OCI-LY7 (cell line): ENCODE results near the gene CCDC47. TPM values are rescaled to one million over a fixed set of nuclear protein-coding genes. Genes with fewer than 3 reads are reported as not detected.
A peak's percentile ranks its signal among the peaks of the same experiment; 100 is the strongest.
"Not testable (repeated sequence)": the region's sequence is repeated elsewhere in the genome, so short reads cannot be mapped to it uniquely, and the experiment has no call there.

ENCODE experiments used
- BruUV-seq: library from RNA; stranded (reverse); fragments of 400-500 nt; replicated peaks from 2 replicates; lab custom pipeline; 2021; lab: Mats Ljungman, UMichigan
- CTCF ChIA-PET: fragments of 300-600 bp; sonication (Branson Sonifier 250); formaldehyde crosslinking; loops from one replicate; lab custom pipeline; 2022; ENCODE audit warnings: antibody characterized with exemption; ENCODE audit not compliant: unreplicated experiment; lab: Charles Lee
- POLR2A ChIA-PET: fragments of 300-600 bp; sonication (Branson Sonifier 250); formaldehyde crosslinking; loops from one replicate; lab custom pipeline; 2022; ENCODE audit warnings: antibody characterized with exemption; lab: Charles Lee
- DNase-seq: peaks from one replicate; pipeline ENCODE4 v3.0.0-alpha.2; 2015; ENCODE audit warnings: low spot score
- H2AFZ ChIP-seq: fragments of 200-600 bp; sonication (generic), shearing (Covaris generic); 2 replicates; pipeline ENCODE4 v1.6.1; 2014; ENCODE audit warnings: mild to moderate bottlenecking, antibody characterized with exemption, low read length, moderate library complexity
- H3K27ac ChIP-seq: fragments of 200-600 bp; sonication (generic); 2 replicates; pipeline ENCODE4 v1.5.1; 2014; ENCODE audit warnings: mixed run types, low read depth, mild to moderate bottlenecking, moderate library complexity, low read length, inconsistent platforms; ENCODE audit not compliant: poor library complexity, severe bottlenecking
- H3K36me3 ChIP-seq: fragments of 200-600 bp; sonication (generic); 2 replicates; pipeline ENCODE4 v1.6.1; 2014; ENCODE audit warnings: mild to moderate bottlenecking, antibody characterized with exemption, low read length, moderate library complexity, mixed read lengths; ENCODE audit not compliant: insufficient read depth
- H3K4me1 ChIP-seq: fragments of 200-600 bp; sonication (generic); 2 replicates; pipeline ENCODE4 v1.5.1; 2014; ENCODE audit warnings: mild to moderate bottlenecking, low read length; ENCODE audit not compliant: insufficient read depth, poor library complexity, severe bottlenecking
- H3K4me2 ChIP-seq: fragments of 200-600 bp; sonication (generic); 2 replicates; pipeline ENCODE4 v1.6.1; 2014; ENCODE audit warnings: mild to moderate bottlenecking, low read length
- H3K4me3 ChIP-seq: fragments of 200-600 bp; sonication (generic); 2 replicates; pipeline ENCODE4 v1.5.1; 2014; ENCODE audit warnings: mild to moderate bottlenecking, low read depth, low read length; ENCODE audit not compliant: poor library complexity, severe bottlenecking
- H3K79me2 ChIP-seq: fragments of 200-600 bp; sonication (generic); 2 replicates; pipeline ENCODE4 v1.6.1; 2016; ENCODE audit warnings: low read depth, mild to moderate bottlenecking, low read length, moderate library complexity, mixed read lengths; ENCODE audit not compliant: insufficient read depth
- H3K9me2 ChIP-seq: fragments of 200-600 bp; sonication (generic); 2 replicates; pipeline ENCODE4 v1.6.1; 2016; ENCODE audit warnings: mild to moderate bottlenecking, low read length, mixed read lengths; ENCODE audit not compliant: insufficient read depth
- H3K9me3 ChIP-seq: fragments of 200-600 bp; sonication (generic); 2 replicates; pipeline ENCODE4 v1.6.1; 2014; ENCODE audit warnings: mild to moderate bottlenecking, mixed run types, low read length, mixed read lengths
- H4K20me1 ChIP-seq: fragments of 200-600 bp; sonication (generic); 2 replicates; pipeline ENCODE4 v1.6.1; 2014; ENCODE audit warnings: mild to moderate bottlenecking, antibody characterized with exemption, low read length, moderate library complexity, mixed read lengths; ENCODE audit not compliant: insufficient read depth
- EZH2phosphoT487 ChIP-seq: fragments of 200-600 bp; sonication (generic); IDR thresholded peaks from 2 replicates; pipeline ENCODE4 v1.6.1; 2018; ENCODE audit warnings: low read depth, borderline replicate concordance, mild to moderate bottlenecking, mixed run types, antibody characterized with exemption, low read length, moderate library complexity, mixed read lengths
- intact Hi-C: fragments of 100-400 bp; cut with micrococcal nuclease; formaldehyde crosslinking; loops from one replicate; pipeline ENCODE4 v1.10.0; 2022; ENCODE audit not compliant: unreplicated experiment
- total RNA-seq, 2 experiments: library from RNA; depleted of rRNA in 1 of 2; stranded (reverse); fragments of >200 nt in 1 of 2; shearing (Covaris generic) in 1 of 2; gene quantifications; 2 replicates each; pipeline ENCODE4 v1.2.3, GENCODE V29; 2014 to 2022
- TF ChIP-seq, protein P1 (sequence below): fragments of 200-600 bp; sonication (generic); conservative IDR thresholded peaks from 2 replicates; pipeline ENCODE4 v1.5.1; 2014; ENCODE audit warnings: mild to moderate bottlenecking, antibody characterized with exemption, low read length, moderate library complexity, mixed read lengths

CCDC47 gene
- total RNA-seq, 2 experiments from 2014 or later = 27.5 to 50.3 TPM

DNA sequence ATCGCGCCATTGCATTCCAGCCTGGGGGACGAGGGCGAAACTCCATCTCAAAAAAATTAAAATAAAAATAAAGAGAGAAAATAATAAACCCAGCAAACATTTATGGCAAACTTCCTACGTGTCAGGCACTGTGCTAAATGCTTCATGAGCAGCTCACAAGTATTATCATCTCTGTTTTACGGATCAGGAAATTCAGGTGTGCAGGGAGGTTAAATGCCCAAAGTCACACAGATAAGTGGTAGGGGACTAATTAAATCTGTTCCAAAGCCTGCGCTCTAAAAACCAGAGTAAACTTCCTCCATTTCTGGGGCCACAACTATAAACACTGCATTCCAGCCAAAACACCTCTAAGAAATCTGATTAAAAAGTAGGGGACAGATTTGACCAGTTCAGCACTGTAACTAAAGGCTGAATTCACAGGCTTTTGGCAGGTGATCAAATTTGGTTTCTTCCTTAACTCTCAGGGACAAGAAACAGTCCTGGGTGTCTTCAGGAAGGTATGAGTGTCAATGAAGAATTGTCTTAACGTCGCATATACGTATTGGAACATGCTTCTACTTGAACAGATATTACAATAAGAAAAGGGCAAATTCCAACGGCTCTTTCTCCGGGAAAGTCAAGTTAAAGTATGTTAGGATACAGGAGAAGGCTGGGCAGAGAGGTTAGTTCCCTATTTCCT, 32.8 kb downstream of the CCDC47 start:
- no peak for TF ChIP-seq EZH2phosphoT487
- TF ChIP-seq, protein P1, sequence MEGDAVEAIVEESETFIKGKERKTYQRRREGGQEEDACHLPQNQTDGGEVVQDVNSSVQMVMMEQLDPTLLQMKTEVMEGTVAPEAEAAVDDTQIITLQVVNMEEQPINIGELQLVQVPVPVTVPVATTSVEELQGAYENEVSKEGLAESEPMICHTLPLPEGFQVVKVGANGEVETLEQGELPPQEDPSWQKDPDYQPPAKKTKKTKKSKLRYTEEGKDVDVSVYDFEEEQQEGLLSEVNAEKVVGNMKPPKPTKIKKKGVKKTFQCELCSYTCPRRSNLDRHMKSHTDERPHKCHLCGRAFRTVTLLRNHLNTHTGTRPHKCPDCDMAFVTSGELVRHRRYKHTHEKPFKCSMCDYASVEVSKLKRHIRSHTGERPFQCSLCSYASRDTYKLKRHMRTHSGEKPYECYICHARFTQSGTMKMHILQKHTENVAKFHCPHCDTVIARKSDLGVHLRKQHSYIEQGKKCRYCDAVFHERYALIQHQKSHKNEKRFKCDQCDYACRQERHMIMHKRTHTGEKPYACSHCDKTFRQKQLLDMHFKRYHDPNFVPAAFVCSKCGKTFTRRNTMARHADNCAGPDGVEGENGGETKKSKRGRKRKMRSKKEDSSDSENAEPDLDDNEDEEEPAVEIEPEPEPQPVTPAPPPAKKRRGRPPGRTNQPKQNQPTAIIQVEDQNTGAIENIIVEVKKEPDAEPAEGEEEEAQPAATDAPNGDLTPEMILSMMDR = no peak
- CTCF ChIA-PET = no interaction called here

DNA sequence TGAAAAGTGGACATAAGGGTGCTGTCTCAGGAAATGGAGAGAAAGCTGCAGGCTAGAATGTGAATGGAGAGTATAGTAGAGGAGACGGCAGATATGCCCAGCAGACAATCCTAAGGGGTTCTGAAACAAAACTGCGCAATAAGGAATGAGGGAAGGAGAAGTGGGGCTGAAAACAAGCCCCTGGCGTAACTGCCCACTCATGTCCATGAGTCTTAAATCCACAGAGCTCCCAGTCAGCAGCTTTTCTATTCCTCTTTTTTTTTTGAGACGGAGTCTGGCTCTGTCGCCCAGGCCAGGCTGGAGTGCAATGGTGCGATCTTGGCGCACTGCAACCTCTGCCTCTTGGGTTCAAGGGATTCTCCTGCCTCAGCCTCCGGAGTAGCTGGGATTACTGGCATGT, 37.7 kb downstream of the CCDC47 start:
- H3K9me3 ChIP-seq = no peaks in the 10 kb centered on the region
- H3K4me3 ChIP-seq = no peak overlapping the region
- no peak for DNase-seq
- no peak overlapping the region for H3K27ac ChIP-seq
- TF ChIP-seq, protein P1 = no peak
- no peak for TF ChIP-seq EZH2phosphoT487
- peaks cover 14% of the 10 kb centered on the region for H3K4me1 ChIP-seq
- H3K4me2 ChIP-seq = no peak overlapping the region
- H2AFZ ChIP-seq = no peak overlapping the region
- H3K9me2 ChIP-seq = no peaks in the 10 kb centered on the region
- peaks cover 17% of the 10 kb centered on the region; the same call in 1 of the 2 replicates for H3K36me3 ChIP-seq
- CTCF ChIA-PET = no interaction called here
- POLR2A ChIA-PET = interaction anchor here (0.7 to 1.1 kb wide), 2 partner anchors 17 to 38 kb away, joined by 3 to 5 read pairs; partner anchors contain the start of genes CCDC47 and DDX42
- intact Hi-C loops = no loop called here
- H4K20me1 ChIP-seq = no peaks in the 10 kb centered on the region; the same call in 1 of the 2 replicates
- peaks cover 22% of the 10 kb centered on the region for H3K79me2 ChIP-seq
- BruUV-seq = no TSS peak

More for the DNA sequence above, 32.8 kb downstream of the CCDC47 start:
- Histone ChIP-seq H3K27ac (peak overlapping the region; percentile 98), H3K36me3 (peaks cover 19% of the 10 kb centered on the region; the same call in 1 of the 2 replicates), H2AFZ (peak overlapping the region; percentile 70; the same call in 1 of the 2 replicates), H4K20me1 (0 out of 2 replicates have a peak, but pooled peaks cover under 1% of the 10 kb centered on the region), H3K9me3 (no peaks in the 10 kb centered on the region), H3K4me1 (peaks cover 52% of the 10 kb centered on the region), H3K4me2 (peak overlapping the region; percentile 98), H3K9me2 (no peaks in the 10 kb centered on the region), H3K79me2 (peaks cover 28% of the 10 kb centered on the region), H3K4me3 (peak overlapping the region; percentile 98)
- peak; percentile 31 for DNase-seq
- BruUV-seq = TSS peak; percentile 67
- POLR2A ChIA-PET = interaction anchor here (0.7 to 1.7 kb wide), 4 partner anchors 11 to 40 kb away, joined by 3 to 8 read pairs (median 4); no protein-coding TSS in a partner anchor
- intact Hi-C loops = loop anchor here (1.0 to 10.0 kb wide), 7 partner anchors 33 to 404 kb away; partner anchors contain the start of genes CCDC47, FTSJ3, MAP3K3 and PSMC5

DNA sequence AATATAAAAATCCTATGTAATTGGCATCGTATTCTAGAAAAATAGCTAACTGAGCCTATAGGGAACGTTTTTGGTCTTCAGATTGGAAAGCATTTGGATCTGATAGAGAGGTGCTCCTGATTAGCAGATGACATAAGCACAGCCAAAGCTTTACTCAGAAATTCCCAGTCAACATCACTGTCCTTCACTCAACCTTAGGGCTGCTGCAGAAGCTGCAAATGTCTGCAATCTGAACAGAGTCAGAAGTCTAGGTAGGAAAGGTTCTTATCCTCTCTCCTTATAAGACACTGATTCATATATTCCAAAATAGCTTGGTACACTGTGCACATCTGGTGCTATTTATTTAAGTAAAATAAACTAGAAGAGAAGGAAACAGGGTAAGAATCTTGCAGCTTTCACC, 51.0 kb downstream of the CCDC47 start:
- Histone ChIP-seq H3K79me2 (no peaks in the 10 kb centered on the region), H3K36me3 (peaks cover 42% of the 10 kb centered on the region), H2AFZ (no peak overlapping the region), H3K4me1 (no peaks in the 10 kb centered on the region), H3K9me2 (no peaks in the 10 kb centered on the region), H3K9me3 (no peaks in the 10 kb centered on the region), H4K20me1 (no peaks in the 10 kb centered on the region), H3K27ac (no peak overlapping the region), H3K4me3 (no peak overlapping the region), H3K4me2 (no peak overlapping the region)
- TSS peak; percentile 9 for BruUV-seq
- ChIA-PET POLR2A (interaction anchor here (0.7 to 1.0 kb wide), 2 partner anchors 10 to 88 kb away, joined by 3 to 4 read pairs; no protein-coding TSS in a partner anchor), CTCF (no interaction called here)
- intact Hi-C loops = no loop called here
- TF ChIP-seq EZH2phosphoT487 = no peak
- TF ChIP-seq, protein P1 = no peak
- no peak for DNase-seq

- BruUV-seq, DNase-seq, H3K79me2 ChIP-seq, CTCF ChIA-PET, H3K9me2 ChIP-seq, H2AFZ ChIP-seq, H3K4me3 ChIP-seq, H3K4me2 ChIP-seq, H4K20me1 ChIP-seq, H3K27ac ChIP-seq, H3K4me1 ChIP-seq, intact Hi-C loops, H3K9me3 ChIP-seq: not testable (repeated sequence)
- POLR2A ChIA-PET = interaction anchor here (0.6 kb wide), 1 partner anchor 98 kb away, joined by 3 read pairs; the partner anchor contains the start of gene MAP3K3
- peaks cover 38% of the 10 kb centered on the region for H3K36me3 ChIP-seq
Observed at GRCh38 chr17:63720194-63720593, 53.2 kb downstream of the CCDC47 start.
